Ishikawa (cell line): ENCODE measurements around the gene INO80C.

Source experiments
- EGR1 ChIP-seq: IDR thresholded peaks from 2 replicates; pipeline ENCODE4 v1.6.1; 2012
- FOXM1 ChIP-seq: IDR thresholded peaks from 2 replicates; pipeline ENCODE4 v1.6.1; 2012; ENCODE audit warnings: low read depth, borderline replicate concordance
- NFIC ChIP-seq: IDR thresholded peaks from 2 replicates; pipeline ENCODE4 v1.6.1; 2012
- ZBTB7A ChIP-seq: IDR thresholded peaks from 2 replicates; pipeline ENCODE4 v1.6.1; 2012; ENCODE audit warnings: low read depth

DNA sequence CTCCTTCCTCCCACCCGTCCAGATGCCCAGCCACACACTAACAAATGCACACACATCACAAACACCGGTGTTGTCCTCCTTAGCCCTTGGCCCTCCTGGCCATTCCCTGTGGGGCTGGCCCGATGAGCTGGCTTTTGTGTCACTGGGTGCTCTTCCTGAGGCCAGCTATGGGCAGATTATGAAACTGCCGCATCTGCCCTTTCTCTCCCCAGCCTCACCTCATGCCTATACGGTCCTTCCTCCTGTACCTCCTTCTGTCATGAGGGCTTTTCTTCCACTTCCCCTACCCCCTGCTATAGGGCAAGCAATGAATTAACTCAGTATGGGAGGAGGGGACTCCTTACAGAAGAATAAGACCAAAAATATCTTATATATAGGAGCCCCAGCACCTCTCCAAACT is 10.3 kb upstream of the INO80C start:
- no peak for TF ChIP-seq ZBTB7A
- TF ChIP-seq EGR1 = no peak
- TF ChIP-seq FOXM1 = no peak
- no peak for TF ChIP-seq NFIC
